ENCODE results near the gene ETS1.

Gene ETS1

GRCh38 chr11:128507936-128508335, 79.4 kb downstream of the ETS1 start:
- TF ChIP-seq, protein P1, sequence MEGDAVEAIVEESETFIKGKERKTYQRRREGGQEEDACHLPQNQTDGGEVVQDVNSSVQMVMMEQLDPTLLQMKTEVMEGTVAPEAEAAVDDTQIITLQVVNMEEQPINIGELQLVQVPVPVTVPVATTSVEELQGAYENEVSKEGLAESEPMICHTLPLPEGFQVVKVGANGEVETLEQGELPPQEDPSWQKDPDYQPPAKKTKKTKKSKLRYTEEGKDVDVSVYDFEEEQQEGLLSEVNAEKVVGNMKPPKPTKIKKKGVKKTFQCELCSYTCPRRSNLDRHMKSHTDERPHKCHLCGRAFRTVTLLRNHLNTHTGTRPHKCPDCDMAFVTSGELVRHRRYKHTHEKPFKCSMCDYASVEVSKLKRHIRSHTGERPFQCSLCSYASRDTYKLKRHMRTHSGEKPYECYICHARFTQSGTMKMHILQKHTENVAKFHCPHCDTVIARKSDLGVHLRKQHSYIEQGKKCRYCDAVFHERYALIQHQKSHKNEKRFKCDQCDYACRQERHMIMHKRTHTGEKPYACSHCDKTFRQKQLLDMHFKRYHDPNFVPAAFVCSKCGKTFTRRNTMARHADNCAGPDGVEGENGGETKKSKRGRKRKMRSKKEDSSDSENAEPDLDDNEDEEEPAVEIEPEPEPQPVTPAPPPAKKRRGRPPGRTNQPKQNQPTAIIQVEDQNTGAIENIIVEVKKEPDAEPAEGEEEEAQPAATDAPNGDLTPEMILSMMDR (IDR thresholded peaks at IDR 0.05; ENCODE audit: borderline replicate concordance, insufficient read depth, low read depth, low read length) = no peak
- H3K4me3 ChIP-seq (ENCODE audit: low read depth, low read length) = no peak overlapping the region

DNA sequence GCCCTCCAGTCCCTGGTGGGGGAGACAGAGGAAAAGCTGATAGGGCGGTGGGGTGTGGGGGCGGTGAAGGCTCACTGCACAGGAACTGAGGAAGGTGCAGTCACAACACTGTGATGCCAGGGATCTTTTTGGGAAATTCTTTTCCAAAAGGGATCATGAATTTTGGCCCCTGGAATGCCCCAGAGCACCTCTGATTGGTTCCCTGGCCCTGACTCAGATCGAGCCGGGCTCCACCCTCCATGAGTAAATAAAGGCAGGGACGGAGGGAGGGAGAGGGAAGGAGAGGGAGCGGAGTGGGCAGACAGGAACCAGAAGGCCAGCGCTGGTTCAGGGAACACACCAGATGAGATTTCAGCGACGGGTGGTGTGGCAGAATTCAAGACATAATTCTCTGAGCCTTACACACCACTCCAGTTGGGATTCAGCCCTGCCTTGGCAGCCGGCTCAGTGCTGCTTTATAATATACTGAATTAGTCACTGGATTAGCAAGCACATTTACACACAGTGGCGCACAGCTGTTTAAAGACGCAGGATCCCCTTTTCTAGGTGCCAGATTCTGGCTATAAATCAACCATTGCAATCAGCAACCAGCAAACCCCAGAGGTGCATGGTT, 80.3 kb downstream of the ETS1 start:
- TF ChIP-seq, protein P1 (IDR thresholded peaks at IDR 0.05; ENCODE audit: borderline replicate concordance, insufficient read depth, low read depth, low read length) = no peak
- no peak overlapping the region for H3K4me3 ChIP-seq (ENCODE audit: low read depth, low read length)

- no peak overlapping the region for H3K4me3 ChIP-seq (ENCODE audit: low read depth, low read length)
- TF ChIP-seq, protein P1 (IDR thresholded peaks at IDR 0.05; ENCODE audit: borderline replicate concordance, insufficient read depth, low read depth, low read length) = no peak
These were observed 81.0 kb downstream of the ETS1 start for GRCh38 chr11:128506356-128506755.

GRCh38 chr11:128505449-128506065, 81.8 kb downstream of the ETS1 start:
- H3K4me3 ChIP-seq (ENCODE audit: low read depth, low read length) = no peak overlapping the region
- TF ChIP-seq, protein P1 (IDR thresholded peaks at IDR 0.05; ENCODE audit: borderline replicate concordance, insufficient read depth, low read depth, low read length) = no peak

DNA sequence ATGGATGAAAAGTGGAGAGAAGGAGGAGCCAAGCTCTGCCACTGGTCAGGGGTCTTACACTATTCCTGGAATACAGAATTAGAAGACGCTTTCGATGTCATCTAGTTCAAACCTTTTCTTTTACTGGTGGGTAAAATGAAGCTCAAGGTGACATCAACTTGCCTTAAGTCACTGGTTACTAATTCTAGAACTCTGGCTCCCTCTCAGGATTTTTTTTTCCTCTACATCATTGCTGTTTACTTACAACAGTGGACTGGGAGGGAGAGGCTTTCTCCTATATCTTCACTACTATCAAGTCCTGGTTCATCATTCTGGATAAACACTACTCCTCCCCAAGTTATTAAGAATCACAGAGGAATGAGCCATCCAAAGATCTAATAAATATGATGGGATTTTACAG, 82.9 kb downstream of the ETS1 start:
- no peak overlapping the region for H3K4me3 ChIP-seq (ENCODE audit: low read depth, low read length)
- TF ChIP-seq, protein P1 (IDR thresholded peaks at IDR 0.05; ENCODE audit: borderline replicate concordance, insufficient read depth, low read depth, low read length) = no peak

- TF ChIP-seq, protein P1 (IDR thresholded peaks at IDR 0.05; ENCODE audit: borderline replicate concordance, insufficient read depth, low read depth, low read length) = no peak
- H3K4me3 ChIP-seq (ENCODE audit: low read depth, low read length) = no peak overlapping the region
These were observed 83.9 kb downstream of the ETS1 start for GRCh38 chr11:128503245-128503991.

All from GM12875 (cell line).